ENCODE results near the gene LRRC71. TPM values are rescaled to one million over a fixed set of nuclear protein-coding genes. Genes with fewer than 3 reads are reported as not detected.

LRRC71 gene
- total and polyA plus RNA-seq, 2 of the 8 experiments (the other 6 are each of a cell fraction or from before 2014, with no cell fraction given) = 0.05 TPM; not detected in 1

DNA sequence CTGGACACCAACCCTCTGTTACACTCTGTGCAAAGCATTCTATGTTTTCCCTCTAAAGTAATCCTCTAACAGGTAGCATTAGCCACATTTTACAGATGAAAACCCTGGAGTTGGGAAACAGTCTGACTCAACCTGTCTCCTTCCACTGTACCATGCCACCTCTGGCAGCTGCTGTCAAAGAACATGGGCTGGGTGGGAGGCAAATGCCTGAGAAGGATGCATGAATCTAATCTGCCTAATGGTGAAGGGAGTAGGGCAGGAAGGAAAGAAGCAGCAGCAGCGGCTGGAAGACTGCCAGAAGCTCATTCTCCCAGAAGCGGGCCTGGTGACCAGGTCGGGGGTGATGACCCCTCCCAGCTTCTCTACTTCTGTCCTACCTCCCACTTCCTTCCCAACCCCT lies 21.7 kb downstream of the LRRC71 start:
- Histone ChIP-seq H2AFZ (ENCODE audit: low read length) (no peak overlapping the region), H3K79me2 (ENCODE audit: control insufficient read depth in 1 of 2, insufficient read depth in 2 of 2, low read length in 2 of 2) (no peaks in the 10 kb centered on the region), H3K4ac (replicated peaks; ENCODE audit: insufficient read length, low read depth, low read length) (no peak overlapping the region), H2BK15ac (ENCODE audit: low read length) (no peak overlapping the region), H4K5ac (ENCODE audit: insufficient read length, low read depth, low read length) (no peak overlapping the region), H4K8ac (ENCODE audit: extremely low read depth, insufficient read depth, low read length) (no peak overlapping the region), H3K23ac (ENCODE audit: insufficient read length) (no peak overlapping the region), H3K79me1 (ENCODE audit: low read depth, low read length) (peaks cover 2% of the 10 kb centered on the region), H2BK20ac (ENCODE audit: low read length) (no peak overlapping the region), H3K4me2 (ENCODE audit: insufficient read depth in 1 of 2, low read depth in 2 of 2, low read length in 2 of 2) (no peak overlapping the region), H3K27ac (ENCODE audit: low read depth, low read length) (no peak overlapping the region), H3K18ac (ENCODE audit: extremely low read depth, low read length) (no peak overlapping the region), H3K14ac (ENCODE audit: insufficient read length) (no peak overlapping the region), H3K4me3 (ENCODE audit: extremely low read depth in 1 of 4, insufficient read depth in 2 of 4, low read depth in 3 of 4, low read length in 4 of 4) (no peak overlapping the region), H2BK5ac (ENCODE audit: low read depth, low read length) (no peak overlapping the region), H3K23me2 (ENCODE audit: low read depth, low read length) (no peaks in the 10 kb centered on the region; the same call in 1 of the 2 replicates), H4K20me1 (replicated peaks in 1 of 2; ENCODE audit: control insufficient read depth in 1 of 2, insufficient read depth in 2 of 2, low read length in 2 of 2) (peaks cover 7 to 10% of the 10 kb centered on the region in 2 experiments), H3K9ac (replicated peaks in 1 of 4; ENCODE audit: extremely low read depth in 1 of 4, low read depth in 3 of 4, low read length in 3 of 4) (no peak overlapping the region), H3K56ac (replicated peaks; ENCODE audit: insufficient read length, low read depth, low read length) (no peak overlapping the region), H4K91ac (replicated peaks; ENCODE audit: insufficient read length, low read length) (no peak overlapping the region), H3K36me3 (ENCODE audit: control insufficient read depth in 2 of 4, insufficient read depth in 4 of 4, low read length in 3 of 4) (peaks cover 39 to 78% (median 56%) of the 10 kb centered on the region in 4 experiments), H2AK5ac (ENCODE audit: low read depth, low read length) (no peak overlapping the region), H2BK12ac (ENCODE audit: low read depth, low read length) (no peak overlapping the region), H3K9me3 (ENCODE audit: insufficient read depth in 2 of 2, low read depth in 1 of 2, low read length in 1 of 2) (no peaks in the 10 kb centered on the region), H3K4me1 (replicated peaks in 1 of 4; ENCODE audit: control insufficient read depth in 3 of 4, insufficient read depth in 4 of 4, low read length in 3 of 4) (no peaks in the 10 kb centered on the region), H3K27me3 (replicated peaks in 1 of 4; ENCODE audit: control insufficient read depth in 3 of 4, extremely low read depth in 1 of 4, insufficient read depth in 3 of 4, low read length in 3 of 4) (no peaks in the 10 kb centered on the region), H2BK120ac (replicated peaks; ENCODE audit: low read depth, low read length) (no peak overlapping the region)
- WGBS, 2 experiments (ENCODE audit: extremely low coverage in 1 of 2, insufficient coverage in 1 of 2, insufficient read length in 1 of 2, insufficient replicate concordance in 2 of 2, low coverage in 1 of 2, low lambda C conversion rate in 2 of 2, missing lambda C conversion rate in 1 of 2) = 89% methylated on average over 3 of the region's 3 CpGs; no CpG with 5 or more reads in 1 of the 2 experiments
- POLR2A ChIA-PET (ENCODE audit: partially characterized antibody) = no interaction called here
- CTCF ChIA-PET (ENCODE audit: partially characterized antibody) = interaction anchor here (1.1 to 1.2 kb wide), 2 partner anchors 12 to 30 kb away, joined by 3 to 4 read pairs; no protein-coding TSS in a partner anchor
- FAIRE-seq (no peak), DNase-seq (ENCODE audit: low read depth in 1 of 2, low spot score in 2 of 2) (no peak)
- TF ChIP-seq TAF7 (optimal IDR thresholded peaks at IDR 0.05; ENCODE audit: borderline replicate concordance, low read depth, low read length) = no peak
- no peak for TF ChIP-seq TAF1 (IDR thresholded peaks at IDR 0.05; ENCODE audit: low read depth, low read length)
- no peak for TF ChIP-seq SIRT6 (IDR thresholded peaks at IDR 0.05; ENCODE audit: low read length)
